Occipital lobe (tissue), 2 donors: ENCODE data around the gene CERS5. TPM values are rescaled to one million over a fixed set of nuclear protein-coding genes. Genes with fewer than 3 reads are reported as not detected.
A peak's percentile ranks its signal among the peaks of the same experiment; 100 is the strongest.

Experiments
- DNase-seq: peaks from one replicate; lab custom pipeline; 2025; lab: John Stamatoyannopoulos, UW
- total RNA-seq: library from RNA; depleted of rRNA; stranded (reverse); fragments of >200 nt; gene quantifications from one replicate; pipeline ENCODE4 v1.2.3, GENCODE V29; 2014

The CERS5 gene
- total RNA-seq, 1 donor from 2014 or later: 115 TPM

DNA sequence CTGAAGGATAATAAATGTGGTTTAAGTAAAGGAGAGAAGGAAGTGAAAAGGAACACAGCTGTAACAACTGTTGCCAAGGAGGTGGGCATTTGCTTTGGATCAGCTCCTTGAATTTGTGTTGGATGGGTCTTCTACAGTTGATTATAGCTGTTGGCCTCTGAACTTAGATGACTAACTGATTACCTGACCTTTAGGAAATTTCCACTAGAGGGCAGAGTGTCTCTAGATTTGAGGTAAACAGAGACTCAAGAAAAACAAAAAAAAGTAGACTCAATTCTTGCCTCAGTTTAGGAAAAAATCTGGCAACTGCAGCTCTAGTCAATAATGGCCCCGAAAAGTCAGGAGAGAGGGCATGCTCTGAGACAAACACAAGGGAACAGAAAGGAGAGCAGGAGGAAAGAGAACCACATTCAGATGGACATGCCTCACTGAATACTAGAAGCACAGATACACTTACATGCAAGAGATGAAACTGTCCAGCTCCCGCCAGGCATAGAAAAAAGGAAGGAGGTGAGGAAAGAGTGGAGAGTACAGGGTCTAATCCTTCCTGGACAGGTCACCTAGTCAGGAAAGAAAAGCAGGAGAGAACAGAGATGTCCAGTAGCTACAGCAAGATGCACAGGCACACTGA lies 34.5 kb downstream of the CERS5 start:
- DNase-seq: no peak

- DNase-seq: no peak
Measured at GRCh38 chr12:50129290-50129689, 37.9 kb downstream of the CERS5 start.

GRCh38 chr12:50127546-50127945 lies 39.6 kb downstream of the CERS5 start:
- DNase-seq: no peak

GRCh38 chr12:50123203-50123602 lies 44.0 kb downstream of the CERS5 start:
- no peak for DNase-seq

DNA sequence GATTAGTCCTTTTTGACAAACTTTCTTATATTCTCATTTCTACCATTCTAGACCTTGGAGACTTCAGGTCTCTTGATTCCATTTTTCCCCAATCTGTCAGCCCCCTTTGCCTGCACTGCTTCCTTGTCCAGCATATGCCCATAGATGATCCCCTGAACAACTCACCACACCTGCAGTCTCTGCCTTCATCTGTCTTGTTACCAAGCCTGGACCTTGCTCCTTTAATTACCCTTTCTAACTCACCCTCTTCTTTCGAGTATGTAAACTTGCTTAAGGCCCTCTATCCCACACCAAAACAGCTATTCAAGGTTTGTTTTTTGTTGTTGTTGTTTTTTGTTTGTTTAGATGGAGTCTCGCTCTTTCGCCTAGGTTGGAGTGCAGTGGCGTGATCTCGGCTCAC lies 45.5 kb downstream of the CERS5 start:
- DNase-seq: no peak

- DNase-seq: no peak
Measured at GRCh38 chr12:50120953-50121352, 46.2 kb downstream of the CERS5 start.

GRCh38 chr12:50120521-50120920 lies 46.6 kb downstream of the CERS5 start:
- DNase-seq: no peak

GRCh38 chr12:50119387-50119786 lies 47.8 kb downstream of the CERS5 start:
- DNase-seq: no peak

- DNase-seq: no peak
Measured at GRCh38 chr12:50117057-50117622, 50.0 kb downstream of the CERS5 start.

- DNase-seq: no peak
Measured at GRCh38 chr12:50112456-50113218, 54.5 kb downstream of the CERS5 start.

GRCh38 chr12:50111693-50112455 lies 55.3 kb downstream of the CERS5 start, which contains the start of gene COX14:
Gene COX14 (plus strand): TSS chr12:50112236. CDS start chr12:50120044, 7,808 bp downstream.
- DNase-seq: peak; percentile 99

DNA sequence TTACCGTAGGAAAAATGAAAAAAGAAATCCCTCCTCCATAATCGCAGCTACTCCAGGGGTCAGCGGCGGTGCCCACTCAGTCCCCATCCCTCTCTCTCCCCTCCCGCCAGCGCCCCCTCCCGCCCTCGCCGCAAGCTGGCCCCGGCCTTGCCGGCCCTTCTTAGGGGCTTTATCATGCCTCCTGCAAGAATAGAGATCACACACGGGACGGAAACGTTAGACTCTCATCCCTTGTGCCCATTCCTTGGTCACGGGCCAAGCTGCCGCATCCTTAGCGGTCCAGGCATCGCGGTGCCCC lies 55.8 kb downstream of the CERS5 start:
- DNase-seq: no peak

GRCh38 chr12:50110762-50111351 lies 56.3 kb downstream of the CERS5 start:
- DNase-seq: no peak

GRCh38 chr12:50110127-50110761 lies 56.9 kb downstream of the CERS5 start:
- no peak for DNase-seq

DNA sequence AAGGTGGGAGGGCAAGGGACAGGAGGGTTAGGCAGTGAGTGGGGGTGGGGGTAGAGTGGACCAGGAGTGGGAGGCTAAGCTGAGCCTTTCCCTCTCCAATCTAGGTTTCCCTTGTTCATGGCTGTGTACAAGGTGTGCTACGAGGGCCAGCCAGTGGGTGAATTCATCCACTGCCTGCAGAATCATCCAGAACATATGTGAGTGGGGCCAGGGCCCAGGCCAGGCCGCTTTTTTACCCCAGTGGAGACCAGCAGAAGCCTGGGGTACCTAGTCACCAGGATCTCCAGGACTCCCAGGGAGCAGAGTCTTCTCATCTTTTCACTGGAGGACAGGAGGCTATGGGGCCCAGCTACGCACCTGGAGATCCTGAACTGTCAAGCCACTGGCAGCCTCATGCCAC lies 57.9 kb downstream of the CERS5 start:
- DNase-seq: no peak

DNA sequence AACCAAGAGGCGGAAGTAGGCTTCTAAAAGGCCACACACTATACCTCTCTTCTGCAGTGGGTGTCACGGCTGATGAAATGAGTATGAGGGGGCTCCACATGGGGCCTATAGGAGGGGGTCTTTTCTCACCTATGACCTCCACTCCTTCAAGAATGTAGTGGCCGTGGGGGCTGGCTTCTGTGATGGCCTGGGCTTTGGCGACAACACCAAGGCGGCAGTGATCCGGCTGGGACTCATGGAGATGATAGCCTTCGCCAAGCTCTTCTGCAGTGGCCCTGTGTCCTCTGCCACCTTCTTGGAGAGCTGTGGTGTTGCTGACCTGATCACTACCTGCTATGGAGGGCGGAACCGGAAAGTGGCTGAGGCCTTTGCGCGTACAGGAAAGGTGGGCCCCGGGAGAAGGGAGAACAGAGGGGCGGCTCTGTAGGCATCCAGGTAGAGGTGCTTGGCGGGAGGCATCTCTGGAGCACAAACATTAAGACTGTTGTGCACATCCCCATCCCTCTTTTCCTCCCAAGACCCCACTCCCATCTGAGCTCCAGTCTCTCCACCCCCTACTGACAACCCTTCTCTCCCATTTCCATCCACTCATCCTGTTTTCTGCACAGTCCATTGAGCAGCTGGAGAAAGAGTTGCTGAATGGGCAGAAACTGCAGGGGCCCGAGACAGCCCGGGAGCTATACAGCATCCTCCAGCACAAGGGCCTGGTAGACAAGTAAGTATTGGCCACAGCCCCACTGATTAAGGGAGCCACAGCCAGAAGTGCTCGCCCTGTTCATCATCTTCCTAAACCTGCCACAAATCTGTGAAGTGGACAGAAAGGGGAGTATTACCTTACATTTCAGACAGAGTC lies 59.5 kb downstream of the CERS5 start:
- no peak for DNase-seq

GRCh38 chr12:50106907-50107306 lies 60.3 kb downstream of the CERS5 start:
- no peak for DNase-seq

- no peak for DNase-seq
Measured at GRCh38 chr12:50105913-50106450, 61.2 kb downstream of the CERS5 start.

DNA sequence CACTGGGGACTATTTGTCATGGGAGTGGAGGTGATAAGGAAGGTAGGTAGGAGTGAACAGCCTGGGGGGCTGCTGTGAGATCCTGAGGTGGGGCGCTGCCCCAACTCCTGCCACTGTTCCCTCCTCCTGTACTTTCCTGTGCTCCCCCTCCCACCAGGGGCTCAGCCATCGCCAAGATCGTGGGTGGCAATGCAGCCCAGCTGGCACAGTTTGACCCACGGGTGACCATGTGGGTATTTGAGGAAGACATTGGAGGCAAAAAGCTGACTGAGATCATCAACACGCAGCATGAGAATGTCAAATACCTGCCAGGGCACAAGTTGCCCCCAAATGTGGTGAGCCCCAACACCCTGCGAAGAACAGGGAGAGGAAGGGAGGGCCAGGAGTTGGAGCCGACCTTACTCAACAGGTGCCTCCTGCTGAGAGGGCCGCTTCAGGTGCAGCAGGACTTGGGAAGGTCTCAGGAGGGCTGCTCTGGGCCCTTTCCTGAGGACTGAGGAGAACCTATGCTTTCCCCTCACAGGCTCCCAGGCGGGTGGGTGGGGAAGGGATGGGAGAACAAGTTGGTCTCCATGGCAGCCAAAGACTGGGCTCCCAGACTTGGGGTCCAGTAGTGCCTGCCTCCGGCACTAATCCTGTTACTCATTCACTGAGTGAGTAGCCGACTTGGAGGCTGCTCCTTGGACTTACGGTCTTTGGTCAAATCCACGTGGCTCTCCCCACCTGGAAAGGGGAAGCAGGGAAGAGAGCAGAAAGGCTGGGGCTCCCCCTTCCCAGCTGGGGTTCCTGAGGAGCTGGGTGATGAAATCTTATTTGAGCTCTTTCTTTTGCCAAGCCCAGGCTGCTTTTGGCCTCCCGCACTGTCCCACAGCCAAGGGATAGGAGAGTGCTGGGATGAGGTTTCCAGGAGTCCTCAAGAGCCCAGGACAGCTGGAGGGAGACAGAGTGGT lies 62.5 kb downstream of the CERS5 start:
- no peak for DNase-seq
